Measurements from ENCODE around the gene GNB5. TPM values are rescaled to one million over a fixed set of nuclear protein-coding genes. Genes with fewer than 3 reads are reported as not detected.

Gene GNB5
- total RNA-seq, 2 experiments from 2014 or later: 35.4 to 35.5 TPM

DNA sequence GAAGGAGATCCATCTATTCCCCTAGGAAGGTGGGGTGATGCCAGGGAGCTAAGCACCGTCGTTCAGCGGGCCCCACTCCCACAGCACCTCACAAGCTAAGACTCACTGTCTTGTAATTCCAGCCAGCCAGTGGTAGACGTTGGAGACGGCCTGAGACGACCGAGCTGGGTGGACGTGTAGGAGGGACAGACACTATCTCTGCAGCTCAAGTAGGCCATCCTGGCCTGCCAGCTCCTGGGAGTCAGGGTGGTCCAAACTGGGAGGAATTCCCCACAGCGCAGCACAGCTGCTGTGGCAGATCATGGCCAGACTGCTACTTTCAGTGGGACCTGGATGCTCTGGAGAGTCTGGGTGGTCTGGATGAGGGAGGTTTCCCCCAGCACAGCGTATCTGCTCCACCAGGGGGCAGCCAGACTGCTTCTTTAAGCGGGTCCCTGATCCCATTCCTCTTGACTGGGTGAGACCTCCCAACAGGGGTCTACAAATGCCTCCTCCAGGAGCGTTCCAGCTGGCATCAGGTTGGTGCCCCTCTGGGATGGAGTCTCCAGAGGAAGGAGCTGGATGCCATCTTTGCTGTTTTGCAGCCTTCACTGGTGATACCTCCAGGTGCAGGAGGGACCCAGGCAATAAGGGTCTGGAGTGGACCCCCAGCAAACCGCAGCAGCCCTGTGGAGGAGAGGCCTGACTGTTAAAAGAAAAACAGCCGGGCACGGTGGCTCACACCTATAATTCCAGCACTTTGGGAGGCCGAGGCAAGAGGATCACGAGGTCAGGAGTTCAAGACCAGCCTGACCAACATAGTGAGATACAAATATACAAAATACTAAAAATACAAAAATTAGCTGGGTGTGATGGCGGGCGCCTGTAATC, 27.6 kb downstream of the GNB5 start:
- no peak for DNase-seq
- H3K4me1 Mint-ChIP-seq: peaks cover 12% of the 10 kb centered on the region
- H3K4me3 Mint-ChIP-seq: no peak overlapping the region
- no peak overlapping the region for H3K27ac Mint-ChIP-seq
- ChIA-PET POLR2A (interaction anchor here (0.5 to 6.1 kb wide), 2 partner anchors 16 to 85 kb away, joined by 3 to 21 read pairs; no protein-coding TSS in a partner anchor), CTCF (interaction anchor here (0.7 to 3.8 kb wide), 5 partner anchors 13 to 64 kb away, joined by 3 to 16 read pairs (median 5); no protein-coding TSS in a partner anchor)
- H3K9me3 Mint-ChIP-seq: no peaks in the 10 kb centered on the region
- no peaks in the 10 kb centered on the region for H3K27me3 Mint-ChIP-seq
- peaks cover 21% of the 10 kb centered on the region for H3K36me3 Mint-ChIP-seq (ENCODE audit: low read depth)

DNA sequence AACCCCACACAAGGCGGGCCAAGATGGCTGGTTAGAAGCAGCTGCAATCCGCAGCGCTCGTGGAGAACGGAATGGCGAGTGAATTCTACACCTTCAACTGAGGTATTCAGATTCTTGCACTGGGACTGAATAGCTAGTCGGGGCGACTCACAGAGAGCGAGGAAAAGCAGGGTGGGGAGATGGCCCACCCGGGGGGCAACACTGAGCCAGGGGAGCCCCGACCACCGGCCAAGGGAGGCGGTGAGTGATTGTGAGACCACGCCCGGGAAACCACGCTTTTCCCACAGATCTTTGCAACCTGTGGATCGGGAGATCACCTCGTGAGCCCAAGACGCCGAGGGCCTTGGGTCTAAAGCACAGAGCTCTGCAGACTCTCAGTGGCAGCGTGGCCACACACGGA, 28.3 kb downstream of the GNB5 start:
- H3K4me1 Mint-ChIP-seq: peaks cover 12% of the 10 kb centered on the region
- H3K4me3 Mint-ChIP-seq: no peak overlapping the region
- no peak overlapping the region for H3K27ac Mint-ChIP-seq
- ChIA-PET CTCF (interaction anchor here (0.7 to 3.8 kb wide), 3 partner anchors 31 to 64 kb away, joined by 3 to 16 read pairs (median 5); no protein-coding TSS in a partner anchor), POLR2A (interaction anchor here (6.1 kb wide), 1 partner anchor 16 kb away, joined by 21 read pairs; no protein-coding TSS in a partner anchor)
- no peaks in the 10 kb centered on the region for H3K27me3 Mint-ChIP-seq
- H3K36me3 Mint-ChIP-seq (ENCODE audit: low read depth): peaks cover 21% of the 10 kb centered on the region
- no peaks in the 10 kb centered on the region for H3K9me3 Mint-ChIP-seq
- DNase-seq: no peak

- no peak overlapping the region for H3K27ac Mint-ChIP-seq
- ChIA-PET POLR2A (interaction anchor here (6.1 kb wide), 1 partner anchor 17 kb away, joined by 21 read pairs; no protein-coding TSS in a partner anchor), CTCF (interaction anchor here (3.8 kb wide), 1 partner anchor 46 kb away, joined by 16 read pairs; no protein-coding TSS in a partner anchor)
- no peak overlapping the region for H3K4me3 Mint-ChIP-seq
- H3K36me3 Mint-ChIP-seq (ENCODE audit: low read depth): peaks cover 21% of the 10 kb centered on the region
- H3K9me3 Mint-ChIP-seq: no peaks in the 10 kb centered on the region
- no peaks in the 10 kb centered on the region for H3K27me3 Mint-ChIP-seq
- H3K4me1 Mint-ChIP-seq: peaks cover 12% of the 10 kb centered on the region
- no peak for DNase-seq
Observed at GRCh38 chr15:52162260-52162659, 28.9 kb downstream of the GNB5 start.

GRCh38 chr15:52161406-52161966, 29.7 kb downstream of the GNB5 start:
- H3K27me3 Mint-ChIP-seq: no peaks in the 10 kb centered on the region
- peaks cover 21% of the 10 kb centered on the region for H3K36me3 Mint-ChIP-seq (ENCODE audit: low read depth)
- H3K27ac Mint-ChIP-seq: no peak overlapping the region
- ChIA-PET POLR2A (no interaction called here), CTCF (interaction anchor here (3.8 kb wide), 1 partner anchor 47 kb away, joined by 16 read pairs; no protein-coding TSS in a partner anchor)
- peaks cover 12% of the 10 kb centered on the region for H3K4me1 Mint-ChIP-seq
- no peak overlapping the region for H3K4me3 Mint-ChIP-seq
- no peak for DNase-seq
- H3K9me3 Mint-ChIP-seq: no peaks in the 10 kb centered on the region

DNA sequence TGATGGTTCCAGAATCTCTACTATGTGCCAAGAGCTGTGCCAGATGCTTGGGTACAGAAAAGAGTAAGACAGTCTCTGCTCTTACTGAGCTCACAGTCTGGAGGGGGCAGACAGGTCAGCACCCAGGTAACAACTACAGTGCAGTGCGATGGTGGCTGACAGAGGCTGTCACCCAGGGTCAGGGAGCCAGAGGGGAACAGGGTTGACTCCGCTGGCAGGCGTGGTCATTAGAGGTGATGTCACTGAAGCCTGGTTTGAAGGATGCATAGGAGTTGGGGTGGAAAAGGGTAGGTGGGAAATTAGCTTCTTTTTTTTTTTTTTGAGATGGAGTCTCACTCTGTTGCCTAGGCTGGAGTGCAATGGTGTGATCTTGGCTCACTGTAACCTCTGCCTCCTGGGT, 31.5 kb downstream of the GNB5 start:
- H3K9me3 Mint-ChIP-seq: no peaks in the 10 kb centered on the region
- no peak for DNase-seq
- H3K4me1 Mint-ChIP-seq: peaks cover 3% of the 10 kb centered on the region
- ChIA-PET CTCF (interaction anchor here (1.1 to 1.9 kb wide), 3 partner anchors 21 to 49 kb away, joined by 3 to 4 read pairs (median 3); no protein-coding TSS in a partner anchor), POLR2A (no interaction called here)
- H3K4me3 Mint-ChIP-seq: no peak overlapping the region
- no peak overlapping the region for H3K27ac Mint-ChIP-seq
- H3K27me3 Mint-ChIP-seq: no peaks in the 10 kb centered on the region
- peaks cover 21% of the 10 kb centered on the region for H3K36me3 Mint-ChIP-seq (ENCODE audit: low read depth)

- ChIA-PET CTCF (interaction anchor here (1.8 to 1.9 kb wide), 2 partner anchors 19 to 69 kb away, joined by 4 to 5 read pairs; no protein-coding TSS in a partner anchor), POLR2A (interaction anchor here (2.0 kb wide), 1 partner anchor 21 kb away, joined by 8 read pairs; no protein-coding TSS in a partner anchor)
- H3K36me3 Mint-ChIP-seq (ENCODE audit: low read depth): peaks cover 19% of the 10 kb centered on the region
- DNase-seq: no peak
- no peaks in the 10 kb centered on the region for H3K9me3 Mint-ChIP-seq
- H3K4me1 Mint-ChIP-seq: peaks cover 1% of the 10 kb centered on the region
- no peaks in the 10 kb centered on the region for H3K27me3 Mint-ChIP-seq
- H3K4me3 Mint-ChIP-seq: no peak overlapping the region
- H3K27ac Mint-ChIP-seq: no peak overlapping the region
Observed at GRCh38 chr15:52158084-52158765, 33.0 kb downstream of the GNB5 start.

DNA sequence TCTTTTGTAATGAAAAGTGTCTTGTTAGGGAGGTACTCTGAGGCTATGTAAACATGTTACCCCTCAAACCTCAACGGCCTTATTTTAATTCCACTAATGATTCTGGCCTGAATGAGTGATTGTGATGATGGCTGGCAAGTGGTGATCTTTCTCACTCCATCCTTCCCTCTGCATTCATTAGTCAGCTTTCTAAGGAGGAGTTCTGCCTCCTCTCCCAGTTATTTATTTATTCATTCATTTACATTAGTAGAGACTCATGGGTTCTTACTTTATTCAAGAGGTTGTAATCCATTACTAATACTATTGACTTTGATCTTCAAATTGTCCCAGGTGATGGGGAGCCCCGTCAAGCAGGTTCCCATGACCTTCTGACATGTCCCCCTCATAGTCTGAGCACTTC, 35.3 kb downstream of the GNB5 start:
- peaks cover 9% of the 10 kb centered on the region for H3K36me3 Mint-ChIP-seq (ENCODE audit: low read depth)
- H3K4me1 Mint-ChIP-seq: no peaks in the 10 kb centered on the region
- H3K4me3 Mint-ChIP-seq: no peak overlapping the region
- CTCF ChIA-PET: interaction anchor here (1.4 kb wide), 1 partner anchor 53 kb away, joined by 4 read pairs; no protein-coding TSS in a partner anchor
- no peak overlapping the region for H3K27ac Mint-ChIP-seq
- POLR2A ChIA-PET: interaction anchor here (0.9 kb wide), 1 partner anchor 23 kb away, joined by 4 read pairs; no protein-coding TSS in a partner anchor
- H3K27me3 Mint-ChIP-seq: no peaks in the 10 kb centered on the region
- DNase-seq: no peak
- no peaks in the 10 kb centered on the region for H3K9me3 Mint-ChIP-seq

- Mint-ChIP-seq H3K4me3 (no peak overlapping the region), H3K27me3 (no peaks in the 10 kb centered on the region), H3K9me3 (no peaks in the 10 kb centered on the region), H3K36me3 (ENCODE audit: low read depth) (peaks cover 8% of the 10 kb centered on the region), H3K4me1 (no peaks in the 10 kb centered on the region), H3K27ac (no peak overlapping the region)
- no peak for DNase-seq
- ChIA-PET CTCF (interaction anchor here (1.4 kb wide), 1 partner anchor 53 kb away, joined by 4 read pairs; no protein-coding TSS in a partner anchor), POLR2A (interaction anchor here (0.9 kb wide), 1 partner anchor 24 kb away, joined by 4 read pairs; no protein-coding TSS in a partner anchor)
Observed at GRCh38 chr15:52154896-52155865, 36.0 kb downstream of the GNB5 start.

- ChIA-PET POLR2A (no interaction called here), CTCF (interaction anchor here (1.3 to 2.9 kb wide), 2 partner anchors 15 to 75 kb away, joined by 3 to 9 read pairs; no protein-coding TSS in a partner anchor)
Observed at GRCh38 chr15:52153900-52154895, 37.0 kb downstream of the GNB5 start.

GRCh38 chr15:52151353-52151752, 39.8 kb downstream of the GNB5 start:
- DNase-seq: no peak
- POLR2A ChIA-PET: no interaction called here
- H3K4me3 Mint-ChIP-seq: no peak overlapping the region
- no peaks in the 10 kb centered on the region for H3K9me3 Mint-ChIP-seq
- H3K27ac Mint-ChIP-seq: no peak overlapping the region
- peaks cover 21% of the 10 kb centered on the region for H3K36me3 Mint-ChIP-seq (ENCODE audit: low read depth)
- no peaks in the 10 kb centered on the region for H3K27me3 Mint-ChIP-seq
- H3K4me1 Mint-ChIP-seq: no peaks in the 10 kb centered on the region
- CTCF ChIA-PET: no interaction called here

More at GRCh38 chr15:52153900-52154895, 37.0 kb downstream of the GNB5 start:
- DNase-seq: no peak
- Mint-ChIP-seq H3K4me1 (no peaks in the 10 kb centered on the region), H3K27me3 (no peaks in the 10 kb centered on the region), H3K4me3 (no peak overlapping the region), H3K9me3 (no peaks in the 10 kb centered on the region), H3K36me3 (ENCODE audit: low read depth) (peaks cover 12% of the 10 kb centered on the region), H3K27ac (no peak overlapping the region)

DNA sequence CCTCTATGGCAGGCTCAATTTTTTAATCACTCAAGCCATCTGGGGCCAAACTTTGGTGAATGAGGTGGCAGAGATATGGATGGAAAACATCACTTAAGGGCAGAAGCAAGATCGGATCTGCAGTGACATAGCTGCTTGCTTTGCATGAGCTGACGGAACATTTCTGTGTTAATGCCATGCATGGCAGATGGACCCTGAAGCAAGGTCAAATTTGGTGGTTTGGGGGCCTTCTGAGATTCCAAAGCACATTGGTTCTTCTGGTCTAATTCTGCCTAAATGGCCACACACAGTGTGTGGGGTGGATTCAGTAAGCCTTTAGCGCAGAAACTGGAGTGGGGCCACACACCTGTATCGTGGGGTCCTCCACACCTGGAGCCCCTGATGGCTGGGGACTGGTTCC, 40.3 kb downstream of the GNB5 start:
- Mint-ChIP-seq H3K27me3 (no peaks in the 10 kb centered on the region), H3K4me3 (no peak overlapping the region), H3K36me3 (ENCODE audit: low read depth) (peaks cover 25% of the 10 kb centered on the region), H3K4me1 (no peaks in the 10 kb centered on the region), H3K27ac (no peak overlapping the region), H3K9me3 (no peaks in the 10 kb centered on the region)
- CTCF ChIA-PET: no interaction called here
- no peak for DNase-seq
- POLR2A ChIA-PET: no interaction called here

Measured in activated CD4-positive, alpha-beta memory T cell treated with anti-CD3 and anti-CD28 coated beads, Interleukin-2, amount 10 ng/mL, durations not matched to agents 7 days and 5 days (primary cell).